Umbilical cord (tissue), 2 donors: ENCODE data around the gene DUSP8. TPM values are rescaled to one million over a fixed set of nuclear protein-coding genes. Genes with fewer than 3 reads are reported as not detected.

ENCODE experiments used
- DNase-seq: peaks from one replicate; pipeline ENCODE4 v3.0.0-alpha.2; 2015; ENCODE audit warnings: low spot score
- total RNA-seq: library from RNA; depleted of rRNA; stranded (reverse); fragments of >200 nt; gene quantifications from one replicate; pipeline ENCODE4 v1.2.3, GENCODE V29; 2014; ENCODE audit warnings: low replicate concordance; ENCODE audit not compliant: insufficient read depth

The DUSP8 gene
- total RNA-seq, 1 donor from 2014 or later, result 2.4 TPM

DNA sequence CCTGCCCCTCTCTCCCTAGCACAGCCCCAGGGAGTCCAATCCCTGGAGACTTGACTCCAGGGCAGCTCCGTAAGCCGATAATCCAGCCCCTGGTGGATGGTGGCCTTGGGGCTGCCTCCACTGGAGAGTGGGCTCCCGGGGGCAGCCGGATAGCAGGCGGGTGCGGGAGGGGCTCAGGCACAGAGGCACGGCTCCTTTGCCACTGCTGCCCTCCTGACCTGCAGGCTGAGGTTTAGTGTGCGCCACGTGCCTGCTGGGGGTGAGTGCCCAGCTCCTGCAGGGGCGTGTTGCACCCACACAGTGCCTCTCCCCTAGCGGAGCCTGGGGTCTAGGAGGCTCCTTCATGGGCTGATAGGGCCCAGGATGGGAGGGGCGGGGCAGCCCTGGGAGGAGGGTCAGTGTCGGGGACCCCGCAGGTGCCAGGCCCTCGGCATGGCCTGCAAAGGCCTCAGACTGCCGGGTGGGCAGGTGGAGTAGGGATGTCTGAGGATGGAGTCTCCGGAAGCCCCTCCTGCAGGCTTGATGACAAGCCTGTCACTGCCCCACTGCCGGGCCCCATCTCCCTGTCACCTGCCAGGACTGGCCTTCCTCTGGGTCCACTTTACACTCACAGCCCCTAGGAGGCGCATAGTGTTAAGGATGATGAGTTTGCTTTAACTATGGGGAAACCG, 5.6 kb downstream of the DUSP8 start:
- no peak for DNase-seq

GRCh38 chr11:1565904-1566247, 6.2 kb downstream of the DUSP8 start:
- no peak for DNase-seq

DNA sequence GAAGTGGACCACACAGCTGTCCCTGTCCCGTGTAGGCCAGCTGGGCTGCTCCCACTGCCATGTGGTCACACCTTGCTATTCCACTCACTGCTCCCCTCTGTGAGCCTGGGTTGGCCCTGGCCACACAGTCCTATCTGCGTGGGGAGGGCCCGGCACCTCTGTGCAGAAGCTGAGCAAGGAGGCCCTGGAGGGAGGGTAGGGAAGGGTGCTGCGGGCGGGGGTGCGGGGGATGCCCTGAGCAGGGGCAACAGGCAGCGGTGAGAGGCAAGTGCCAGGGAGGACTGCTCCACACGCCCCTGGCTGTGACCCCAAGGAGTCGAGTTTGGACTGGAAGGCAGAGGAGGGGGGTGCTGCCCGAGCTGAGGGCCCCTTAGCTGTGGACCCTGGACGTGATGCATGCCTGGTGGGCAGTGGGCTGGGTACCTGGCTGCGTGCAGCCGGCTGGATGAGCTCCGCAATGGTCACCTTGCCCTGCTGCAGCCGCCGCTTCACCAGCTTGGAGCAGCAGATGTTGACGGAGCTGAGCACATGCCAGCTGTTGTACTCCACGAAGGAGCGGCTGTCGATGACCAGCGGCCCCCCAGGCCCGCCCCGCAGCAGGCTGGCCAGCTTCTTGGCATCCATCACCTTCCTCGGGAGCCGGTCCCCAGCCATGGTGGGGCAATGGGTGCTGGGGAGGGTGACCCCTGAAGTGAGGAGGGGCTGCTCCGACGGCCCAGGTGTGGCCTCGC, 6.7 kb downstream of the DUSP8 start:
- no peak for DNase-seq

GRCh38 chr11:1564535-1565172, 7.4 kb downstream of the DUSP8 start:
- DNase-seq, result peak; percentile 88

- DNase-seq, result no peak
Observed at GRCh38 chr11:1563697-1564534, 8.2 kb downstream of the DUSP8 start.

DNA sequence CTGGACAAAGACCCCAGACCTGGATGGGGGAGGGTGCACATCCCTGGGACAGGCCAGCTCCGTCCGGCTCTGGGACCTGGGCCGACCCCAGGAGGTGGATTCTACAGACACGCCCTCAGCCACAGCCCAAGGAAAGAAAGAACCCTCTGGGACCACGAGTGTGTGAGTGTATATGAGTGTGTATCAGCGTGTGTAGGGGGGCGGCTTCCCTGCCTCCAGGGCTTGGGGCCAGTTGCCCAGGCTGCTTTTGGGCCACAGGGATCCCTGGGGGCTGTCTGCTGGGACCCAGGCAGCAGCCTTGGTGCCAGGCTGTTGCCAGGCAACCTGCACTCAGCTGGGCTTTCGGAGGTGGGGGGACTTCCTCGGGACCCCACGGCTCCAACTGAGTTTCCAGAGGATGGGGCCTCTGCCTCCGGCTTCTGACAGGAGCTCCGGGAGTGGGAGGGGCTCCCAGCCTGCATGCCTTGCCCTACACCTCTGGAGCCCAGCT, 8.9 kb downstream of the DUSP8 start:
- no peak for DNase-seq

DNA sequence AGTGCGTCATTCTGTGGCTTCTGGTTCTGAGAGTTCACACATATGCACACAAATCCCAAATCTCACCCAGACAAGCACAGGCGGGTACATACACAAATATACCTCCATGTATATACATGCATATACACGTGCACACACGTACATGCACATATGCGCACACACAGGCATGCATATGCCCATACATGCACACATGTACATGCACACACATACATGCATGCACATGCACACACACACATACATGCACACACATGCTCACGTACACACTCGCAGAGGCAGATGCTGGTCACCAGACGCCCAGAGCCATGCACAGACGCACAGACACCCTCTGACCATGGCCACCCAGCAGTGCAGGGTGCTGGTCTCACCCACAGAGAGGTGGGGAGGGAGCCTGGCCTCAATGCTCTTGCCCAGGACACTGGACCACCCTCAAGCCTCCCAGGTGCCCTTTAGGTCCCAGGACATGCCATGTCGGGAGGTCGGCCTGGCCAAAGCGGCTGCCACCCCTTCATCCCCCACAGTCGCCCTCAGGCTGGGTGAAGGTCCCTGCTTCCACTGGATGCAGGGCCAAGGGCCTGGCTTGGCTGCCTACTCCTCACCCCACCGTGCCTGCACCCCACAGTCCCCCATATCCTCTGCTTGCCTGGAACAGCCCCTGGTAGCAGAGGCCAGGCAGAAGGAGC, 9.5 kb downstream of the DUSP8 start:
- no peak for DNase-seq

DNA sequence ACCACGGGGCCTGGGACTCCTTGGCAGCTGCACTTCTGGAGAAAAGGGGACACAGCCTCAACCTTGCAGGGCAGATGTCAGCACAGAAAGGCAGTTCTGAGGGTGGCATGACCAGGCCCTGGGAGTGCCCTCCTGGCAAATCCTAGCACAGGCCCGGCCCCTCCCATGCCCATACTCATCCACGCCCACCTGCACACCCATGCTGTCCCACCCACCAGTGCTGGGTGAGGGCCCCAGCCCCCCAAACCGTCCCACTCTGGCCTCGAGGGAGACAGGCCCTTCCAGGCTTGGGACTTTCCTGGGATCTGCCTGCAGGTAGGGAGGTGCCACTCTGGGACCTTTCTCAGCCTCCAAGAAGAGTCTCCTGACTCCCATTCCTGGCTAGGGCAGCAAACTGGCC, 10.1 kb downstream of the DUSP8 start:
- DNase-seq, result no peak

- DNase-seq, result no peak
Observed at GRCh38 chr11:1561266-1561665, 10.8 kb downstream of the DUSP8 start.

- no peak for DNase-seq
Observed at GRCh38 chr11:1560649-1561251, 11.3 kb downstream of the DUSP8 start.

DNA sequence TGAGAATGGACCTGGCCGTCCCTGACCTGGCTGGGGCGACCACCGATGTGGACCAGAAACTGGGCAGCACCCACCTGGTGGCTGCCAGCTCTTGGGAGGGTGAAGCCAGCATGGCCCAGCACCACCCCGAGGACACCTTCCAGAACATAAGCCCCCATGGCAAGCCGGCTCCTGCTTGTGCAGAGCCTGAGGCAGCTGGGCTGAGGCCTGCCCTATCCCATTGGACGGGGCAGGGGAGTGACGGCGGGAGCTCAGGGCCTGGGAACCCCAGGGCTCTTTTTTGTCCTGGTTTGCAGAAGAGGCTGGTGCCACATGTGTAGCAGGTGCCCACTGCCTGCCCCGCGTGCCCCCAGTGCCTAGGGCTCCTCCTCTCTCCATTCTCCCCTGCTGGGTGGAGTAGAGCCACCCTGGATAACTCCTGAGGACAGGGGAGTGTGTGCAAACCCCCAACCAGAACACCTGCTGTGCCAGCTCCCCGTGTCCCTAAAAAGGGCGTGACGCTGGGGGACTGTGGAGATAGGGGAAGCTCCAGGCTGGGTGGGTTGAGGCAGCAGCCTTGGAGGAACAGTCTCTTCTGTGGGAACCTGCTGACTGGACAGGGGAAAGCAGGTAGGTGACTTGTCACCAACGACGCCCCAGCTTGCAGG, 11.9 kb downstream of the DUSP8 start:
- no peak for DNase-seq

- DNase-seq, result peak; percentile 83
Observed at GRCh38 chr11:1559111-1559951, 12.7 kb downstream of the DUSP8 start.

DNA sequence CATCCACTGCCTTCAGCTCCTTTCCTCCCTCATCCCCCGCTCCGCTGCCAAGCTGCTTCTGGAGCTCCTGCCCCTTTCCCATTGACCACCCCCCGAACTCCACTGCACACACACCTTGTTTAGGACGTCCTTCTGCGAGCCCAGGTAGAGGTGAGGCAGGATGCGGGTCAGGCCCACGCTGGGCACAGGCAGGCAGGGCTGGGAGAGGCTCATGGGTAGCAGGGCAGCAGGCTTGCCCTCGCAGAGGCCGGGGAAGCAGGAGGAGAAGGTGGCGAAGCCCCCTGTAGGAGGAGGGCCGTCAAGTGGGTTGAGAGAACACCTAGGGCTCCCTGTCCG, 13.3 kb downstream of the DUSP8 start:
- no peak for DNase-seq

DNA sequence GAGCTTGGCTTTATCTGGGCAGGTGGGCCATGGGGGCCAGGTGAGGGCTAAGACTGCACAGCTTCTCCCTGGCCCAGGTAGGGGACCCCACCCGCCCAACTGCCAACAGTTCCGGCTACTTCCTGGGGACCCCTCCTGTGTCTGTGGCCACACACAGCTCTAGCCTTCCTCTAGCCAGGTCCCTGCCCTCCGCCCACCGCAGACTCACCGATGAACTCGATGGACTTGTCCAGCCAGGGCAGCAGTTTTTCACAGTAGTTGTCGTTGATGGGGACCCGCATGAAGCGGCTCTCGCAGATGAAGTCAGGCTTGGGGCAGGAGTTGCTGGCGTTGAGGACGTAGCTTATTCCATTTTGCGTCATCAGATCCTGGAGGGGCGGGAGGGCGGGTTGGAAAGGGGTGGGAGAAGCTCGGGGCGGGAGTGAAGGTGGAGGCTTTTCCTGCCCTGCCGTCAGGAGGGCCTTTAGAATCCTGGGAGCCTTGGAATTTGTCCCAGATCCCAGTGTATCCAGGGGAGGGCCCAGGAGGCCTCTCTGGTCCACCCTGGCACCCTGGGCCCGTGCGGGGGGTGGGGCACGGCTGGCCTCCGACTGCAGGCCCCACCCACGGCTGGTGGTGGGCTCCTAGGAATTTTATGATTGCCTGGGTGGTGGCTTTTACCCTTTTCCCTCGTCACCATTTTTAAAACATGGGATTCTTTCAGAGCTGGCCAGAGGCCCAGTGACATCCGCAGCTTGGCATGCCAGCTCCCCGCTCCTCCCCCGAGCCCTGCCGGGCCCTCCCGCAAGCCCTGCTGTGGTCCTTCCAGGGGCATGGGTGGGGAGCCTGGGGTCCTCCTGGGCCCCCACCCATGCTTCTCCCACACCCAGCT, 13.9 kb downstream of the DUSP8 start:
- DNase-seq, result peak; percentile 85

DNA sequence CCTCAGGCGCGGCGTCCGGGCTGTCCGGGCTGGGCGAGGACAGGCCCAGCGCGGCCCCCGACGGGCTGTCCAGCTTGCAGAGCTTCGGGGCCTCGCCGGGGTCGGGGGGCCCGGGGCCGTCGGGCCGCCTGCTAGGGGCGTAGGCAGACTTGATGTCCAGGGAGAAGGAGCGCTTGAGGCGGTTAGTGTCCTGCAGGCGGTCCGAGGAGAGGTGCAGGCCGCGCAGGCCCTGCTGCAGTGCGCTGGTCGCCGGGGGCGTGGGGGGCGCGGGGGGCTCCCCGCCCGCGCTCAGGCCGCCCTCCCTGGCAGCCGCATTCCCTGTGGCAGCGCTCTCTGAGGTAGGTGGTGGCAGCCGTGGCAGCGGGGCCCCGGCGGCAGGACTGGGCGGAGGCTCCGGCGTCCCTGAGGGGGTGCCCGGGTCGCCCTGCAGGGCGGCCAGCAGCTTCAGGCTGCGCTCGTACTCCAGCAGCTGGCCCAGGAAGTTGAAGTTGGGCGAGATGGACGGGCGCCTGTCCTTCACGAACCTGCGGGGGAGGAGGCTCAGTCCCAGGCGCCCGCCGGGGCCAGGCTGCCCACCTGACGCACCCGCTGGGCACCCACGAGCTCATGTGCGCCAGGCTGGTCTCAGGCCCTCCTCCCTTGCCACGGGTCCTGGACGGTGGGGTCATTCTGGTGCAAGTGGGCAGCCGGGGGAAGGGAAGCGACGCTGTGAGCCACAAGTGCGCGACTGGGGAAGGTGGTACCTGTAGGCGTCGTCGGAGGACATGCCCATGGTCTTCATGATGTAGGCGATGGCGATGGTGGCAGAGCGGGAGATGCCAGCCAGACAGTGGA, 14.8 kb downstream of the DUSP8 start:
- DNase-seq, result no peak

DNA sequence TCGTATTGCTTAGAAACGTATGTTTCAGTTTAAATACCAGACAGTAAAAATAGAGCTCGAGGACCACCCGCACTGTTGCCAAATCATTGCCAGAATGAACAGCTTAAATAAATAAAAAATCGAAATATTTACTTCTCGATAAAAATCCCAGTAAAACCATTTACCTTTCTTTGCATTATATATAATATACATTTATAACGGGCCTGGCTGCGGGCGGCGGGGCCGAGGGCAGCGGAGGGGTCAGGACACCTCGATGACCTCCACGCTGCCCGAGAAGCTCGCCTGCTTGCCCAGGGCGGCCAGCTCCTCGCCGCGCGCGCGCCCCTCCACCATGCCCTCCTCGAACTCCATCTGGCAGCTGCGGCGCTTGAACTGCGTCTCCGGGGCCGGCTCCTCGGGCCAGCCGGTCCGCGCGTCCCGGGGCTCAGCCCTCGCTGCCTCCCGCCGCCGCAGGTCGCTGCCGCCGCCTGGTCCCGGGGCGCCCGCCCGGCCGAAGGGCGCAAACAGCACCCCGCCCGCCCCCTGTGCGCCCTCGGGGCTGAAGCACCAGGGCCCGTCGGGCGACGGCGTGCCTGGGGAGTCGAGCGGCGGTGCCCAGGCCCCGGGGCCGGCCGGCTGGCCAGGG, 15.7 kb downstream of the DUSP8 start:
- DNase-seq, result no peak

DNA sequence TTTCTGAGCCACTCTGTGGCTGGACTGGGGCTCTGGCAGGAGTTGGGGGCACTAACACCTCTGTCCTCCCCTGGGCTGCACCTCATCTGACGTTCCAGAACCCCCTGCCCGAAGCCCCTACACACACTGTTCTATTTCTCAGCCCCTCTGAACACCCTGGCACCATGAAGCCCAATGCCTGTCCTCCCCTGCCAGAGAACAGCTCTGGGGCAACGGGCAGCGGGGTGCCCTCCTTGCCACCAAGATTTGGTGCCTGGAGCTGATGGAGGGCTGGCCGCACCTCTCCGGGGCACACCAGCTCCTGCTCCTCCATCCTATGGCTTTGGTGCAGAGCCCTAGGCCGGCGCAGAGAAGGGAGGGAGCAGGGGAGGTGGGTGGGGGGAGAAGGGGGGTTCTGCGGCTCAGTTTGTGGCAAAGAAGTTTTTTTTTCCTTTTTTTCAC, 16.3 kb downstream of the DUSP8 start:
- no peak for DNase-seq
